Measurements from ENCODE around the gene MAML3. TPM values are rescaled to one million over a fixed set of nuclear protein-coding genes. Genes with fewer than 3 reads are reported as not detected.

MAML3 gene
- total RNA-seq, 4 donors from 2014 or later = 2.4 to 50.5 (median 17.8) TPM

GRCh38 chr4:140044337-140044902, 109.6 kb downstream of the MAML3 start:
- no peaks in the 10 kb centered on the region for H3K36me3 ChIP-seq
- no peak for TF ChIP-seq POLR2A (IDR thresholded peaks at IDR 0.05)
- TF ChIP-seq CTCF (IDR thresholded peaks at IDR 0.05) = no peak
- no peaks in the 10 kb centered on the region for H3K9me3 ChIP-seq
- no peaks in the 10 kb centered on the region for H3K4me1 ChIP-seq
- intact Hi-C loops (cut with DNase I; ENCODE audit: low total_unique reads) = no loop called here
- no peak overlapping the region for H3K27ac ChIP-seq
- H3K27me3 ChIP-seq = no peaks in the 10 kb centered on the region
- H3K4me3 ChIP-seq = no peak overlapping the region
- DNase-seq = no peak

GRCh38 chr4:140042634-140043033, 111.3 kb downstream of the MAML3 start:
- H3K36me3 ChIP-seq = no peaks in the 10 kb centered on the region
- no peaks in the 10 kb centered on the region for H3K4me1 ChIP-seq
- no peak overlapping the region for H3K4me3 ChIP-seq
- no peaks in the 10 kb centered on the region for H3K9me3 ChIP-seq
- no peaks in the 10 kb centered on the region for H3K27me3 ChIP-seq
- DNase-seq = no peak
- no peak for TF ChIP-seq CTCF (IDR thresholded peaks at IDR 0.05)
- no peak for TF ChIP-seq POLR2A (IDR thresholded peaks at IDR 0.05)
- no peak overlapping the region for H3K27ac ChIP-seq
- intact Hi-C loops (cut with DNase I; ENCODE audit: low total_unique reads) = no loop called here

- intact Hi-C loops (cut with DNase I; ENCODE audit: low total_unique reads) = no loop called here
- H3K36me3 ChIP-seq = no peaks in the 10 kb centered on the region
Observed at GRCh38 chr4:140038031-140038533, 115.9 kb downstream of the MAML3 start.

GRCh38 chr4:140037353-140038030, 116.5 kb downstream of the MAML3 start:
- Histone ChIP-seq H3K4me3 (no peak overlapping the region), H3K36me3 (no peaks in the 10 kb centered on the region), H3K9me3 (no peaks in the 10 kb centered on the region), H3K4me1 (no peaks in the 10 kb centered on the region), H3K27ac (no peak overlapping the region), H3K27me3 (no peaks in the 10 kb centered on the region)
- no peak for TF ChIP-seq POLR2A (IDR thresholded peaks at IDR 0.05)
- TF ChIP-seq CTCF (IDR thresholded peaks at IDR 0.05) = no peak
- no peak for DNase-seq
- intact Hi-C loops (cut with DNase I; ENCODE audit: low total_unique reads) = no loop called here

More at GRCh38 chr4:140038031-140038533, 115.9 kb downstream of the MAML3 start:
- H3K4me1 ChIP-seq = no peaks in the 10 kb centered on the region
- no peaks in the 10 kb centered on the region for H3K9me3 ChIP-seq
- H3K27me3 ChIP-seq = no peaks in the 10 kb centered on the region
- H3K4me3 ChIP-seq = no peak overlapping the region
- no peak overlapping the region for H3K27ac ChIP-seq
- no peak for DNase-seq
- TF ChIP-seq POLR2A (IDR thresholded peaks at IDR 0.05) (no peak), CTCF (IDR thresholded peaks at IDR 0.05) (no peak)

- TF ChIP-seq CTCF (IDR thresholded peaks at IDR 0.05) = no peak
- TF ChIP-seq POLR2A (IDR thresholded peaks at IDR 0.05) = no peak
- H3K4me3 ChIP-seq = no peak overlapping the region
- DNase-seq = no peak
- H3K4me1 ChIP-seq = no peaks in the 10 kb centered on the region
- no peak overlapping the region for H3K27ac ChIP-seq
- no peaks in the 10 kb centered on the region for H3K9me3 ChIP-seq
- no peaks in the 10 kb centered on the region for H3K27me3 ChIP-seq
- no peaks in the 10 kb centered on the region for H3K36me3 ChIP-seq
- intact Hi-C loops (cut with DNase I; ENCODE audit: low total_unique reads) = no loop called here
Observed at GRCh38 chr4:140031706-140032105, 122.3 kb downstream of the MAML3 start.

Data from uterus (tissue), 4 donors.